Glomerular visceral epithelial cell (primary cell): Measurements from ENCODE around the gene SHOX.
"Not testable (repeated sequence)": the region's sequence is repeated elsewhere in the genome, so short reads cannot be mapped to it uniquely, and the experiment has no call there.

Experiments used
- DNase-seq: peaks from one replicate; pipeline ENCODE4 v3.0.0-alpha.2; 2016; ENCODE audit errors: extremely low spot score

The SHOX gene

GRCh38 chrX:630612-631496 lies at the start of gene SHOX:
Gene SHOX, plus strand, starts transcription at chrX:630791. Its CDS starts 107 bp downstream, at chrX:630898.
- DNase-seq = no peak

- DNase-seq = no peak
These were observed 49.5 kb upstream of the SHOX start for GRCh38 chrX:581066-581465.

GRCh38 chrX:581720-582298 lies 48.8 kb upstream of the SHOX start:
- no peak for DNase-seq

- DNase-seq = no peak
These were observed 46.0 kb upstream of the SHOX start for GRCh38 chrX:584572-584971.

GRCh38 chrX:585115-585808 lies 45.3 kb upstream of the SHOX start:
- DNase-seq = no peak

- no peak for DNase-seq
These were observed 44.2 kb upstream of the SHOX start for GRCh38 chrX:586351-586750.

GRCh38 chrX:589261-589660 lies 41.3 kb upstream of the SHOX start:
- not testable (repeated sequence) for DNase-seq

GRCh38 chrX:590693-591404 lies 39.7 kb upstream of the SHOX start:
- DNase-seq = no peak

- no peak for DNase-seq
These were observed 30.5 kb upstream of the SHOX start for GRCh38 chrX:599837-600715.

- not testable (repeated sequence) for DNase-seq
These were observed 27.6 kb upstream of the SHOX start for GRCh38 chrX:603029-603428.

GRCh38 chrX:604616-605015 lies 26.0 kb upstream of the SHOX start:
- not testable (repeated sequence) for DNase-seq

- DNase-seq = not testable (repeated sequence)
These were observed 22.5 kb upstream of the SHOX start for GRCh38 chrX:608088-608487.

GRCh38 chrX:614136-614535 lies 16.5 kb upstream of the SHOX start:
- DNase-seq = no peak

- DNase-seq = no peak
These were observed 13.2 kb upstream of the SHOX start for GRCh38 chrX:617401-617800.

- DNase-seq = no peak
These were observed 12.7 kb upstream of the SHOX start for GRCh38 chrX:617891-618290.

GRCh38 chrX:618304-618703 lies 12.3 kb upstream of the SHOX start:
- DNase-seq = not testable (repeated sequence)

GRCh38 chrX:618761-619450 lies 11.7 kb upstream of the SHOX start:
- DNase-seq = no peak

GRCh38 chrX:619451-619811 lies 11.2 kb upstream of the SHOX start:
- no peak for DNase-seq

- DNase-seq = no peak
These were observed 10.6 kb upstream of the SHOX start for GRCh38 chrX:619812-620531.
